ENCODE data around the gene SSH3.

SSH3 gene

GRCh38 chr11:67307545-67308001 is 4.2 kb downstream of the SSH3 start:
- DNase-seq (ENCODE audit: low read depth in 1 of 2, low spot score in 1 of 2): no peak
- Histone ChIP-seq H3K27ac (replicated peaks) (no peak overlapping the region), H3K4me3 (replicated peaks; ENCODE audit: insufficient read depth, low read length) (no peak overlapping the region), H3K27me3 (ENCODE audit: insufficient read depth, poor library complexity, severe bottlenecking) (no peaks in the 10 kb centered on the region)
- no peak for TF ChIP-seq POLR2AphosphoS5 (IDR thresholded peaks at IDR 0.05; ENCODE audit: low read depth)
- TF ChIP-seq REST (IDR thresholded peaks at IDR 0.05; ENCODE audit: insufficient replicate concordance, low read depth): no peak
- no peak for TF ChIP-seq SPI1 (IDR thresholded peaks at IDR 0.05; ENCODE audit: borderline replicate concordance, low read depth)
- no peak for TF ChIP-seq CTCF (IDR thresholded peaks at IDR 0.05; ENCODE audit: insufficient read depth, low read length)
- TF ChIP-seq GABPA (IDR thresholded peaks at IDR 0.05; ENCODE audit: low read depth): no peak

GRCh38 chr11:67308031-67308866 is 4.9 kb downstream of the SSH3 start:
- no peak for DNase-seq (ENCODE audit: low read depth in 1 of 2, low spot score in 1 of 2)

More at GRCh38 chr11:67308031-67308866, 4.9 kb downstream of the SSH3 start:
- no peaks in the 10 kb centered on the region for H3K27me3 ChIP-seq (ENCODE audit: insufficient read depth, poor library complexity, severe bottlenecking)
- no peak overlapping the region for H3K27ac ChIP-seq (replicated peaks)
- TF ChIP-seq REST (IDR thresholded peaks at IDR 0.05; ENCODE audit: insufficient replicate concordance, low read depth) (no peak), POLR2AphosphoS5 (IDR thresholded peaks at IDR 0.05; ENCODE audit: low read depth) (no peak), SPI1 (IDR thresholded peaks at IDR 0.05; ENCODE audit: borderline replicate concordance, low read depth) (no peak), GABPA (IDR thresholded peaks at IDR 0.05; ENCODE audit: low read depth) (no peak), CTCF (IDR thresholded peaks at IDR 0.05; ENCODE audit: insufficient read depth, low read length) (no peak)
- no peak overlapping the region for H3K4me3 ChIP-seq (replicated peaks; ENCODE audit: insufficient read depth, low read length)

Measured in HL-60 (cell line).